ENCODE measurements around the gene KRT78. TPM values are rescaled to one million over a fixed set of nuclear protein-coding genes. Genes with fewer than 3 reads are reported as not detected.

Gene KRT78
- polyA plus RNA-seq, 2 donors, result 633 to 1,998 TPM

DNA sequence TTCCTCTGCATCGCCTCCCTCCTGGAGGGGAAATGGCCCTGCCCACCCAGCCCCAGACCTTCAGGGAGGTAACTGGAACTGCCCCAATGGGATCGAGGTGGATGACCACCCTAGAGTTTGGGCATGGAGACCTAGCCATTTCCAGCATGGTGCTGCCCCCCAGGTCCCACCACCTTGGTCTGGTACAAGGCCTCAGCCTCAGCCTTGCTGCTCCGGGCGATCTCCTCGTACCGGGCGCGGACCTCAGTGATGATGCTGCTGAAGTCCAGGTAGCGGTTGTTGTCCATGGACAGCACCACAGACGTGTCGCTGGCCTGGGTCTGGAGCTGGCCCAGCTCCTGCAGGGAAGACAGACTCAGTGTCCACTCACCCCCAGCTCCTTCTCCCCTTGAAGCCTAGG lies 4.4 kb downstream of the KRT78 start:
- Histone ChIP-seq H3K4me1 (ENCODE audit: control insufficient read depth in 2 of 2, insufficient read depth in 2 of 2, low read length in 1 of 2) (peaks cover 0 to 21% of the 10 kb centered on the region in 2 donors), H3K9me3 (ENCODE audit: control insufficient read depth in 2 of 2, insufficient read depth in 1 of 2, low read depth in 1 of 2, low read length in 1 of 2) (peaks cover 0 to 2% of the 10 kb centered on the region in 2 donors), H3K36me3 (ENCODE audit: control insufficient read depth in 2 of 2, insufficient read depth in 2 of 2, low read length in 1 of 2) (peaks cover 0 to 5% of the 10 kb centered on the region in 2 donors), H3K4me3 (ENCODE audit: low read depth in 1 of 2, low read length in 2 of 2) (peak overlapping the region in 1 of 2 donors; percentile 21), H3K27ac (ENCODE audit: low read depth in 2 of 2, low read length in 1 of 2) (no peak overlapping the region), H3K27me3 (ENCODE audit: control insufficient read depth in 1 of 2, insufficient read depth in 2 of 2, low read length in 2 of 2) (no peaks in the 10 kb centered on the region)
- WGBS, 2 donors, result 95% methylated on average over 11 of the region's 11 CpGs

- H3K36me3 ChIP-seq (ENCODE audit: control insufficient read depth in 2 of 2, insufficient read depth in 2 of 2, low read length in 1 of 2), result peaks cover 0 to 5% of the 10 kb centered on the region in 2 donors
- H3K27ac ChIP-seq (ENCODE audit: low read depth in 2 of 2, low read length in 1 of 2), result no peak overlapping the region
- H3K9me3 ChIP-seq (ENCODE audit: control insufficient read depth in 2 of 2, insufficient read depth in 1 of 2, low read depth in 1 of 2, low read length in 1 of 2), result peaks cover 0 to under 1% of the 10 kb centered on the region in 2 donors
- H3K27me3 ChIP-seq (ENCODE audit: control insufficient read depth in 1 of 2, insufficient read depth in 2 of 2, low read length in 2 of 2), result no peaks in the 10 kb centered on the region
- H3K4me3 ChIP-seq (ENCODE audit: low read depth in 1 of 2, low read length in 2 of 2), result no peak overlapping the region
- H3K4me1 ChIP-seq (ENCODE audit: control insufficient read depth in 2 of 2, insufficient read depth in 2 of 2, low read length in 1 of 2), result peaks cover 0 to 2% of the 10 kb centered on the region in 2 donors
- WGBS, 2 donors, result 84% methylated on average over 18 of the region's 18 CpGs
These were observed 9.2 kb downstream of the KRT78 start for GRCh38 chr12:52839436-52840105.

GRCh38 chr12:52838609-52839435 lies 10.0 kb downstream of the KRT78 start:
- H3K27ac ChIP-seq (ENCODE audit: low read depth in 2 of 2, low read length in 1 of 2), result no peak overlapping the region
- H3K4me1 ChIP-seq (ENCODE audit: control insufficient read depth in 2 of 2, insufficient read depth in 2 of 2, low read length in 1 of 2), result no peaks in the 10 kb centered on the region
- H3K36me3 ChIP-seq (ENCODE audit: control insufficient read depth in 2 of 2, insufficient read depth in 2 of 2, low read length in 1 of 2), result peaks cover 0 to 2% of the 10 kb centered on the region in 2 donors
- 61 to 70% methylated on average over 14 of the region's 14 CpGs for WGBS, 2 donors
- no peaks in the 10 kb centered on the region for H3K27me3 ChIP-seq (ENCODE audit: control insufficient read depth in 1 of 2, insufficient read depth in 2 of 2, low read length in 2 of 2)
- H3K4me3 ChIP-seq (ENCODE audit: low read depth in 1 of 2, low read length in 2 of 2), result no peak overlapping the region
- H3K9me3 ChIP-seq (ENCODE audit: control insufficient read depth in 2 of 2, insufficient read depth in 1 of 2, low read depth in 1 of 2, low read length in 1 of 2), result no peaks in the 10 kb centered on the region

- Histone ChIP-seq H3K27me3 (ENCODE audit: control insufficient read depth in 1 of 2, insufficient read depth in 2 of 2, low read length in 2 of 2) (no peaks in the 10 kb centered on the region), H3K4me1 (ENCODE audit: control insufficient read depth in 2 of 2, insufficient read depth in 2 of 2, low read length in 1 of 2) (no peaks in the 10 kb centered on the region), H3K27ac (ENCODE audit: low read depth in 2 of 2, low read length in 1 of 2) (peak overlapping the region; percentile 13 to 24), H3K4me3 (ENCODE audit: low read depth in 1 of 2, low read length in 2 of 2) (no peak overlapping the region), H3K36me3 (ENCODE audit: control insufficient read depth in 2 of 2, insufficient read depth in 2 of 2, low read length in 1 of 2) (no peaks in the 10 kb centered on the region), H3K9me3 (ENCODE audit: control insufficient read depth in 2 of 2, insufficient read depth in 1 of 2, low read depth in 1 of 2, low read length in 1 of 2) (no peaks in the 10 kb centered on the region)
- 78 to 85% methylated on average over 6 of the region's 6 CpGs for WGBS, 2 donors
These were observed 10.8 kb downstream of the KRT78 start for GRCh38 chr12:52837781-52838608.

- no peaks in the 10 kb centered on the region for H3K27me3 ChIP-seq (ENCODE audit: control insufficient read depth in 1 of 2, insufficient read depth in 2 of 2, low read length in 2 of 2)
- no peaks in the 10 kb centered on the region for H3K36me3 ChIP-seq (ENCODE audit: control insufficient read depth in 2 of 2, insufficient read depth in 2 of 2, low read length in 1 of 2)
- peak overlapping the region; percentile 19 to 52 for H3K27ac ChIP-seq (ENCODE audit: low read depth in 2 of 2, low read length in 1 of 2)
- WGBS, 2 donors, result 49 to 55% methylated on average over 9 of the region's 9 CpGs
- H3K4me3 ChIP-seq (ENCODE audit: low read depth in 1 of 2, low read length in 2 of 2), result no peak overlapping the region
- H3K4me1 ChIP-seq (ENCODE audit: control insufficient read depth in 2 of 2, insufficient read depth in 2 of 2, low read length in 1 of 2), result no peaks in the 10 kb centered on the region
- H3K9me3 ChIP-seq (ENCODE audit: control insufficient read depth in 2 of 2, insufficient read depth in 1 of 2, low read depth in 1 of 2, low read length in 1 of 2), result no peaks in the 10 kb centered on the region
These were observed 11.4 kb downstream of the KRT78 start for GRCh38 chr12:52837413-52837741.

- Histone ChIP-seq H3K4me3 (ENCODE audit: low read depth in 1 of 2, low read length in 2 of 2) (no peak overlapping the region), H3K36me3 (ENCODE audit: control insufficient read depth in 2 of 2, insufficient read depth in 2 of 2, low read length in 1 of 2) (no peaks in the 10 kb centered on the region), H3K9me3 (ENCODE audit: control insufficient read depth in 2 of 2, insufficient read depth in 1 of 2, low read depth in 1 of 2, low read length in 1 of 2) (no peaks in the 10 kb centered on the region), H3K27ac (ENCODE audit: low read depth in 2 of 2, low read length in 1 of 2) (peak overlapping the region; percentile 19 to 52), H3K27me3 (ENCODE audit: control insufficient read depth in 1 of 2, insufficient read depth in 2 of 2, low read length in 2 of 2) (no peaks in the 10 kb centered on the region), H3K4me1 (ENCODE audit: control insufficient read depth in 2 of 2, insufficient read depth in 2 of 2, low read length in 1 of 2) (no peaks in the 10 kb centered on the region)
- WGBS, 2 donors, result 82 to 86% methylated on average over 9 of the region's 9 CpGs
These were observed 12.0 kb downstream of the KRT78 start for GRCh38 chr12:52836491-52837412.

DNA sequence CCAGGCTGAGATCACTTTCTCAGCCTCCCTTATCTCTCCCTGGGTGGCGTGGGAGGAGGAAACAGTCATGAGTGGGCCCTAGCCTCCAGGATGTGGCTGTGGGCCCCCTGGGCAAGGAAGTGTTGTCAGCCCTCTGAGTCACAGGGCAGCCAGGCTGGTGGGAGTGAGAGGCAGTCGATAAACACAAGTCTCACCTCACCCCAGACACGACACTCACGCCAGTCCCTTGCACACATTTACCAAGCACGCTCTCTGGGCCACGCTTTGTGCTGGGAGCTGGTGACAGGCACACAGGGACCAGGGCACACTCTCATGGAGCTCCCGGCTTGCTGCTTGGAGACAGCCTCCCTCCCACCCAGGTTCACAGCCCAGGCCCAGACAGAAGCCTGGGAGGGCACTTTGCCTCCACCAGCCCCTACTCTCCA lies 12.7 kb downstream of the KRT78 start:
- Histone ChIP-seq H3K4me1 (ENCODE audit: control insufficient read depth in 2 of 2, insufficient read depth in 2 of 2, low read length in 1 of 2) (no peaks in the 10 kb centered on the region), H3K4me3 (ENCODE audit: low read depth in 1 of 2, low read length in 2 of 2) (no peak overlapping the region), H3K27me3 (ENCODE audit: control insufficient read depth in 1 of 2, insufficient read depth in 2 of 2, low read length in 2 of 2) (no peaks in the 10 kb centered on the region), H3K9me3 (ENCODE audit: control insufficient read depth in 2 of 2, insufficient read depth in 1 of 2, low read depth in 1 of 2, low read length in 1 of 2) (no peaks in the 10 kb centered on the region), H3K36me3 (ENCODE audit: control insufficient read depth in 2 of 2, insufficient read depth in 2 of 2, low read length in 1 of 2) (no peaks in the 10 kb centered on the region), H3K27ac (ENCODE audit: low read depth in 2 of 2, low read length in 1 of 2) (peak overlapping the region in 1 of 2 donors; percentile 40)
- WGBS, 2 donors, result 75 to 80% methylated on average over 7 of the region's 7 CpGs

- Histone ChIP-seq H3K4me3 (ENCODE audit: low read depth in 1 of 2, low read length in 2 of 2) (no peak overlapping the region), H3K36me3 (ENCODE audit: control insufficient read depth in 2 of 2, insufficient read depth in 2 of 2, low read length in 1 of 2) (no peaks in the 10 kb centered on the region), H3K27ac (ENCODE audit: low read depth in 2 of 2, low read length in 1 of 2) (no peak overlapping the region), H3K4me1 (ENCODE audit: control insufficient read depth in 2 of 2, insufficient read depth in 2 of 2, low read length in 1 of 2) (no peaks in the 10 kb centered on the region), H3K9me3 (ENCODE audit: control insufficient read depth in 2 of 2, insufficient read depth in 1 of 2, low read depth in 1 of 2, low read length in 1 of 2) (no peaks in the 10 kb centered on the region), H3K27me3 (ENCODE audit: control insufficient read depth in 1 of 2, insufficient read depth in 2 of 2, low read length in 2 of 2) (no peaks in the 10 kb centered on the region)
- WGBS, 2 donors, result 84 to 88% methylated on average over 15 of the region's 15 CpGs
These were observed 13.3 kb downstream of the KRT78 start for GRCh38 chr12:52835271-52836041.

Data from esophagus (tissue), 2 donors.